ENCODE data around the gene ZFHX3. TPM values are rescaled to one million over a fixed set of nuclear protein-coding genes. Genes with fewer than 3 reads are reported as not detected.

ZFHX3 gene
- total and polyA plus RNA-seq, 4 donors = 2.6 to 32.7 (median 14.7) TPM

GRCh38 chr16:72808754-72809153 is 239.2 kb downstream of the ZFHX3 start:
- H3K36me3 ChIP-seq (ENCODE audit: control insufficient read depth in 4 of 4, insufficient read depth in 4 of 4, low read length in 4 of 4) = peaks cover 5 to 14% (median 10%) of the 10 kb centered on the region in 4 donors
- no peak for DNase-seq
- no peak for ATAC-seq (ENCODE audit: insufficient read depth, low FRiP score)
- 91 to 98% methylated on average over 1 of the region's 1 CpG for WGBS, 2 donors
- H3K4me3 ChIP-seq = no peak overlapping the region
- H3K27me3 ChIP-seq (ENCODE audit: control insufficient read depth in 3 of 3, insufficient read depth in 3 of 3, low read length in 2 of 3) = no peaks in the 10 kb centered on the region
- TF ChIP-seq CTCF (IDR thresholded peaks at IDR 0.05; ENCODE audit: control extremely low read depth, extremely low read depth) = no peak
- H3K4me1 ChIP-seq (ENCODE audit: control insufficient read depth in 5 of 5, insufficient read depth in 5 of 5, low read length in 5 of 5) = peaks cover 0 to 7% (median 0%) of the 10 kb centered on the region in 5 donors
- H3K9me3 ChIP-seq (ENCODE audit: control insufficient read depth in 4 of 4, insufficient read depth in 3 of 4, low read length in 3 of 4) = no peaks in the 10 kb centered on the region
- no peak overlapping the region for H3K9ac ChIP-seq (ENCODE audit: insufficient read depth in 1 of 2, low read length in 2 of 2)
- no peak overlapping the region for H3K27ac ChIP-seq (ENCODE audit: low read depth in 1 of 2, low read length in 1 of 2)

GRCh38 chr16:72807245-72807644 is 240.7 kb downstream of the ZFHX3 start:
- no peak overlapping the region for H3K4me3 ChIP-seq
- TF ChIP-seq CTCF (IDR thresholded peaks at IDR 0.05; ENCODE audit: control extremely low read depth, extremely low read depth) = no peak
- H3K36me3 ChIP-seq (ENCODE audit: control insufficient read depth in 4 of 4, insufficient read depth in 4 of 4, low read length in 4 of 4) = peaks cover 5 to 16% (median 10%) of the 10 kb centered on the region in 4 donors
- 85 to 90% methylated on average over 3 of the region's 3 CpGs for WGBS, 2 donors
- ATAC-seq (ENCODE audit: insufficient read depth, low FRiP score) = no peak
- H3K9ac ChIP-seq (ENCODE audit: insufficient read depth in 1 of 2, low read length in 2 of 2) = no peak overlapping the region
- H3K9me3 ChIP-seq (ENCODE audit: control insufficient read depth in 4 of 4, insufficient read depth in 3 of 4, low read length in 3 of 4) = no peaks in the 10 kb centered on the region
- H3K27me3 ChIP-seq (ENCODE audit: control insufficient read depth in 3 of 3, insufficient read depth in 3 of 3, low read length in 2 of 3) = no peaks in the 10 kb centered on the region
- no peak for DNase-seq
- H3K27ac ChIP-seq (ENCODE audit: low read depth in 1 of 2, low read length in 1 of 2) = no peak overlapping the region
- peaks cover 0 to 1% (median 0%) of the 10 kb centered on the region in 5 donors for H3K4me1 ChIP-seq (ENCODE audit: control insufficient read depth in 5 of 5, insufficient read depth in 5 of 5, low read length in 5 of 5)

GRCh38 chr16:72805486-72805885 is 242.4 kb downstream of the ZFHX3 start:
- 95 to 96% methylated on average over 3 of the region's 3 CpGs for WGBS, 2 donors
- Histone ChIP-seq H3K4me1 (ENCODE audit: control insufficient read depth in 5 of 5, insufficient read depth in 5 of 5, low read length in 5 of 5) (peaks cover 0 to 6% (median 1%) of the 10 kb centered on the region in 5 donors), H3K4me3 (no peak overlapping the region), H3K27me3 (ENCODE audit: control insufficient read depth in 3 of 3, insufficient read depth in 3 of 3, low read length in 2 of 3) (no peaks in the 10 kb centered on the region), H3K27ac (ENCODE audit: low read depth in 1 of 2, low read length in 1 of 2) (no peak overlapping the region), H3K9me3 (ENCODE audit: control insufficient read depth in 4 of 4, insufficient read depth in 3 of 4, low read length in 3 of 4) (no peaks in the 10 kb centered on the region), H3K36me3 (ENCODE audit: control insufficient read depth in 4 of 4, insufficient read depth in 4 of 4, low read length in 4 of 4) (peaks cover 0 to 12% (median 5%) of the 10 kb centered on the region in 4 donors), H3K9ac (ENCODE audit: insufficient read depth in 1 of 2, low read length in 2 of 2) (no peak overlapping the region)
- DNase-seq (no peak), ATAC-seq (ENCODE audit: insufficient read depth, low FRiP score) (no peak)
- TF ChIP-seq CTCF (IDR thresholded peaks at IDR 0.05; ENCODE audit: control extremely low read depth, extremely low read depth) = no peak
